ENCODE data around the gene PBX1.

DNA sequence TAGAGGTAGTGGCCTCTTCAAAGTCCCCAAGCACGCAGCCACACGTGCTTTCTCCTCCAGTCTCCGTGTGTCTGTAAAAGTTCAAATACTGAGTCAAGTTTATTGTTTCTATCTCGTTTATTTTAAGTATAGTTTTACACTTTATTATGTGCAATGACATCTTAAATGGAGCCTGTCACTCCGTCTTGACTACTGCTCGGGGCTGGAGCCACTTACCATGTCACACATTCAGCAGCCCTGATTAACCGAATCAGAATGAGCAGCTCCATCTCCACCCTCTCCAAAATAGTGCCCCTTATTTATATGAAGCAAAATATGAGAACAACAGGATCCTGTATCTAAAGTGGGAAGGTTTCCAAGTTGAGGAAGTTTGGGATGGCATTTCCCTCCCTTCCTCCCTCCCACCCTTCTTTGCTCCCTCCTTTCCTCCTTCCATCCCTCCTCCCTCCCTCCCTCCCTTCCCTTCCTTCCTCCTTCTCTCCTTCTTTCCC lies 201.0 kb downstream of the PBX1 start:
- TF ChIP-seq, protein P1, sequence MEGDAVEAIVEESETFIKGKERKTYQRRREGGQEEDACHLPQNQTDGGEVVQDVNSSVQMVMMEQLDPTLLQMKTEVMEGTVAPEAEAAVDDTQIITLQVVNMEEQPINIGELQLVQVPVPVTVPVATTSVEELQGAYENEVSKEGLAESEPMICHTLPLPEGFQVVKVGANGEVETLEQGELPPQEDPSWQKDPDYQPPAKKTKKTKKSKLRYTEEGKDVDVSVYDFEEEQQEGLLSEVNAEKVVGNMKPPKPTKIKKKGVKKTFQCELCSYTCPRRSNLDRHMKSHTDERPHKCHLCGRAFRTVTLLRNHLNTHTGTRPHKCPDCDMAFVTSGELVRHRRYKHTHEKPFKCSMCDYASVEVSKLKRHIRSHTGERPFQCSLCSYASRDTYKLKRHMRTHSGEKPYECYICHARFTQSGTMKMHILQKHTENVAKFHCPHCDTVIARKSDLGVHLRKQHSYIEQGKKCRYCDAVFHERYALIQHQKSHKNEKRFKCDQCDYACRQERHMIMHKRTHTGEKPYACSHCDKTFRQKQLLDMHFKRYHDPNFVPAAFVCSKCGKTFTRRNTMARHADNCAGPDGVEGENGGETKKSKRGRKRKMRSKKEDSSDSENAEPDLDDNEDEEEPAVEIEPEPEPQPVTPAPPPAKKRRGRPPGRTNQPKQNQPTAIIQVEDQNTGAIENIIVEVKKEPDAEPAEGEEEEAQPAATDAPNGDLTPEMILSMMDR (tag by site-specific recombination; IDR thresholded peaks at IDR 0.05): no peak
- TF ChIP-seq, protein P2, sequence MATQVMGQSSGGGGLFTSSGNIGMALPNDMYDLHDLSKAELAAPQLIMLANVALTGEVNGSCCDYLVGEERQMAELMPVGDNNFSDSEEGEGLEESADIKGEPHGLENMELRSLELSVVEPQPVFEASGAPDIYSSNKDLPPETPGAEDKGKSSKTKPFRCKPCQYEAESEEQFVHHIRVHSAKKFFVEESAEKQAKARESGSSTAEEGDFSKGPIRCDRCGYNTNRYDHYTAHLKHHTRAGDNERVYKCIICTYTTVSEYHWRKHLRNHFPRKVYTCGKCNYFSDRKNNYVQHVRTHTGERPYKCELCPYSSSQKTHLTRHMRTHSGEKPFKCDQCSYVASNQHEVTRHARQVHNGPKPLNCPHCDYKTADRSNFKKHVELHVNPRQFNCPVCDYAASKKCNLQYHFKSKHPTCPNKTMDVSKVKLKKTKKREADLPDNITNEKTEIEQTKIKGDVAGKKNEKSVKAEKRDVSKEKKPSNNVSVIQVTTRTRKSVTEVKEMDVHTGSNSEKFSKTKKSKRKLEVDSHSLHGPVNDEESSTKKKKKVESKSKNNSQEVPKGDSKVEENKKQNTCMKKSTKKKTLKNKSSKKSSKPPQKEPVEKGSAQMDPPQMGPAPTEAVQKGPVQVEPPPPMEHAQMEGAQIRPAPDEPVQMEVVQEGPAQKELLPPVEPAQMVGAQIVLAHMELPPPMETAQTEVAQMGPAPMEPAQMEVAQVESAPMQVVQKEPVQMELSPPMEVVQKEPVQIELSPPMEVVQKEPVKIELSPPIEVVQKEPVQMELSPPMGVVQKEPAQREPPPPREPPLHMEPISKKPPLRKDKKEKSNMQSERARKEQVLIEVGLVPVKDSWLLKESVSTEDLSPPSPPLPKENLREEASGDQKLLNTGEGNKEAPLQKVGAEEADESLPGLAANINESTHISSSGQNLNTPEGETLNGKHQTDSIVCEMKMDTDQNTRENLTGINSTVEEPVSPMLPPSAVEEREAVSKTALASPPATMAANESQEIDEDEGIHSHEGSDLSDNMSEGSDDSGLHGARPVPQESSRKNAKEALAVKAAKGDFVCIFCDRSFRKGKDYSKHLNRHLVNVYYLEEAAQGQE (tag by site-specific recombination; IDR thresholded peaks at IDR 0.05): no peak
- TF ChIP-seq ZNF274 (IDR thresholded peaks at IDR 0.05; ENCODE audit: low read length) (no peak), ZNF274 (tag by site-specific recombination; IDR thresholded peaks at IDR 0.05; ENCODE audit: borderline replicate concordance) (no peak), ZNF311 (tag by site-specific recombination; IDR thresholded peaks at IDR 0.05; ENCODE audit: borderline replicate concordance) (no peak), ZNF510 (tag by site-specific recombination; IDR thresholded peaks at IDR 0.05; ENCODE audit: insufficient replicate concordance) (no peak), ZNF174 (tag by site-specific recombination; IDR thresholded peaks at IDR 0.05) (no peak), ZNF24 (tag by site-specific recombination; IDR thresholded peaks at IDR 0.05) (no peak), ZNF776 (tag by site-specific recombination; IDR thresholded peaks at IDR 0.05; ENCODE audit: borderline replicate concordance) (no peak), ZNF354C (tag by site-specific recombination; IDR thresholded peaks at IDR 0.05; ENCODE audit: borderline replicate concordance, low read depth) (no peak), ZNF133 (tag by site-specific recombination; IDR thresholded peaks at IDR 0.05) (no peak), ZNF664 (tag by site-specific recombination; IDR thresholded peaks at IDR 0.05) (no peak), KLF10 (tag by site-specific recombination; IDR thresholded peaks at IDR 0.05) (no peak)
- TF ChIP-seq, protein P3, sequence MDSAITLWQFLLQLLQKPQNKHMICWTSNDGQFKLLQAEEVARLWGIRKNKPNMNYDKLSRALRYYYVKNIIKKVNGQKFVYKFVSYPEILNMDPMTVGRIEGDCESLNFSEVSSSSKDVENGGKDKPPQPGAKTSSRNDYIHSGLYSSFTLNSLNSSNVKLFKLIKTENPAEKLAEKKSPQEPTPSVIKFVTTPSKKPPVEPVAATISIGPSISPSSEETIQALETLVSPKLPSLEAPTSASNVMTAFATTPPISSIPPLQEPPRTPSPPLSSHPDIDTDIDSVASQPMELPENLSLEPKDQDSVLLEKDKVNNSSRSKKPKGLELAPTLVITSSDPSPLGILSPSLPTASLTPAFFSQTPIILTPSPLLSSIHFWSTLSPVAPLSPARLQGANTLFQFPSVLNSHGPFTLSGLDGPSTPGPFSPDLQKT (IDR thresholded peaks at IDR 0.05; ENCODE audit: borderline replicate concordance, low read depth, low read length): no peak
